22Rv1 (cell line): ENCODE measurements around the gene KCNAB3.
"Not testable (repeated sequence)": the region's sequence is repeated elsewhere in the genome, so short reads cannot be mapped to it uniquely, and the experiment has no call there.

ENCODE experiments used
- CTCF ChIP-seq: fragments of 450-650 bp; IDR thresholded peaks from 2 replicates; pipeline ENCODE4 v1.5.1; 2017; ENCODE audit warnings: mild to moderate bottlenecking
- ZFX ChIP-seq: fragments of 450-650 bp; IDR thresholded peaks from 2 replicates; pipeline ENCODE4 v1.6.1; 2017; ENCODE audit warnings: antibody characterized with exemption, borderline replicate concordance

- not testable (repeated sequence) for TF ChIP-seq CTCF, ZFX
These were observed 23.6 kb upstream of the KCNAB3 start for GRCh38 chr17:7953266-7953665.
